ENCODE measurements around the gene MYO10. TPM values are rescaled to one million over a fixed set of nuclear protein-coding genes. Genes with fewer than 3 reads are reported as not detected.

The MYO10 gene
- total RNA-seq, 1 donor from 2014 or later = 56.7 TPM

- Mint-ChIP-seq H3K27me3 (ENCODE audit: low read depth) (no peaks in the 10 kb centered on the region), H3K9me3 (no peaks in the 10 kb centered on the region), H3K27ac (no peak overlapping the region), H3K4me1 (peaks cover 25% of the 10 kb centered on the region), H3K36me3 (peaks cover 3% of the 10 kb centered on the region), H3K4me3 (no peak overlapping the region)
- no peak for TF ChIP-seq CTCF (IDR thresholded peaks at IDR 0.05; ENCODE audit: unreplicated experiment)
- no peak for DNase-seq (ENCODE audit: low spot score in 2 of 2, unreplicated experiment in 2 of 2)
Observed at GRCh38 chr5:16927613-16928012, 8.5 kb downstream of the MYO10 start.

GRCh38 chr5:16926417-16926816 lies 9.7 kb downstream of the MYO10 start:
- H3K4me1 Mint-ChIP-seq = peaks cover 13% of the 10 kb centered on the region
- H3K9me3 Mint-ChIP-seq = no peaks in the 10 kb centered on the region
- no peak for DNase-seq (ENCODE audit: low spot score in 2 of 2, unreplicated experiment in 2 of 2)
- H3K27ac Mint-ChIP-seq = no peak overlapping the region
- no peaks in the 10 kb centered on the region for H3K27me3 Mint-ChIP-seq (ENCODE audit: low read depth)
- no peak for TF ChIP-seq CTCF (IDR thresholded peaks at IDR 0.05; ENCODE audit: unreplicated experiment)
- peaks cover 3% of the 10 kb centered on the region for H3K36me3 Mint-ChIP-seq
- H3K4me3 Mint-ChIP-seq = no peak overlapping the region

GRCh38 chr5:16924206-16924605 lies 11.9 kb downstream of the MYO10 start:
- no peak for TF ChIP-seq CTCF (IDR thresholded peaks at IDR 0.05; ENCODE audit: unreplicated experiment)
- Mint-ChIP-seq H3K27ac (no peak overlapping the region), H3K36me3 (peaks cover 5% of the 10 kb centered on the region), H3K4me3 (no peak overlapping the region), H3K9me3 (no peaks in the 10 kb centered on the region), H3K4me1 (peaks cover 2% of the 10 kb centered on the region), H3K27me3 (ENCODE audit: low read depth) (no peaks in the 10 kb centered on the region)
- DNase-seq (ENCODE audit: low spot score in 2 of 2, unreplicated experiment in 2 of 2) = no peak

GRCh38 chr5:16922430-16922829 lies 13.7 kb downstream of the MYO10 start:
- Mint-ChIP-seq H3K4me3 (no peak overlapping the region), H3K27me3 (ENCODE audit: low read depth) (no peaks in the 10 kb centered on the region), H3K36me3 (peaks cover 5% of the 10 kb centered on the region), H3K9me3 (no peaks in the 10 kb centered on the region), H3K4me1 (peaks cover 7% of the 10 kb centered on the region), H3K27ac (no peak overlapping the region)
- no peak for TF ChIP-seq CTCF (IDR thresholded peaks at IDR 0.05; ENCODE audit: unreplicated experiment)
- DNase-seq (ENCODE audit: low spot score in 2 of 2, unreplicated experiment in 2 of 2) = no peak

GRCh38 chr5:16921211-16921610 lies 14.9 kb downstream of the MYO10 start:
- no peaks in the 10 kb centered on the region for H3K27me3 Mint-ChIP-seq (ENCODE audit: low read depth)
- H3K36me3 Mint-ChIP-seq = peaks cover 5% of the 10 kb centered on the region
- H3K4me3 Mint-ChIP-seq = no peak overlapping the region
- H3K4me1 Mint-ChIP-seq = peaks cover 7% of the 10 kb centered on the region
- no peak for DNase-seq (ENCODE audit: low spot score in 2 of 2, unreplicated experiment in 2 of 2)
- H3K9me3 Mint-ChIP-seq = no peaks in the 10 kb centered on the region
- peak overlapping the region; percentile 77 for H3K27ac Mint-ChIP-seq
- TF ChIP-seq CTCF (IDR thresholded peaks at IDR 0.05; ENCODE audit: unreplicated experiment) = no peak
